Germinal center (tissue), 1 donor: ENCODE measurements around the gene MLLT10.
A peak's percentile ranks its signal among the peaks of the same experiment; 100 is the strongest.

Source experiments
- DNase-seq: peaks from one replicate; pipeline ENCODE4 v3.0.0; 2012; ENCODE audit warnings: mixed read lengths, low spot score

The MLLT10 gene

DNA sequence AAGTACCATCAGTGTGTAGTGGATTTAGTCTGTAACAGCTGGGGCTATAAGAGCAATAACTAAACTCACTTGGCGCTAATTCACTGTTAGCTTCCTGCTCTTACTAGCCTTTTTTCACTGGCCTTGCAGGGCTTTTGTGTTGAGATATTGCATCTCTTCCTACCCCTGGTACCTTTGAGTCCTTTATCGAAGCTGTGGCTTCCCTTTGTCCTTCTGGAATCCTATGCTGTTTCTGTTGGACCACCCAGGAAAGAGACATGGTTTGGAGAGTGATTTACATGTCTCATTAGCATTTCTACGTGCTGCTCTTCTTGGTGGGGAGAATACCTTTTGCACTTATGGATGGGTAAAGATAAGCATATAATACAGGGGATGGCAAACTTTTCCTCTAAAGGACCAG, 103.8 kb downstream of the MLLT10 start:
- no peak for DNase-seq

DNA sequence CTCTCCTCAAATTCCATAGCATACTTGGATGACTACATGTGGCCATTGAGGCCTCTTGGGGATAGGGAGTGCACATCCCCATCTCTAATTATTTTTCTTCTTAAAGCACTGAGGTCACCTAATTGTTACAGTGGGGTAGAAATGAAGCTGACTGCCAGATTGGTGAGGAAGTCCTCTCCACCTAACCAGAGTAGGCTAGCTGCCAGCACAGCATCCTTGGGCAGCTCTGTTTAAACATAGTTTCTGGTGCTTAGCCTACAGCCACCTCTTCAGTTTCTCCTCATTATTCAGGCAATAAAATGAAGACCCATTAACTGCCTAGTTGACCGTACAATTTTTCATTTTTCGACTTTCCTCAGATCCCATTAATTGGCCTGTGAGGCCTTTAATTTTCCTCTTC, 104.6 kb downstream of the MLLT10 start:
- no peak for DNase-seq

DNA sequence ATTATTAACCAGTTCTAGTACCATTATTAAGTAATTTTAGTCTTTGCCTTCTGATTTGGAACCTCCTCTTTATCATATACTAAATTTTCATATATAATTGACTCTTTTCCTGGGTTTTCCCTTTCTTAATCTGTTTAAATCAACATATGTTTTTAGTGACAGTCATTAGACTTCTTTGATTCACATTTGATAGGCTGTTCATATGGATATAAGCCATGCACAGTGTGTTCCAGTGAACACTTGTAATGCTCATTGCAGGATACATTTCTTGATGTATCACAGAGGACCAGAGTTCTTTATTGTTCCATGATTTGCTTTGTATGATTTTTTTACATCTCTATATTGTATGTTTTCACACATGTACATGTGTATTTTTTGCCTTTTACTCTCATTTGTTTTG, 114.0 kb downstream of the MLLT10 start:
- DNase-seq = no peak

DNA sequence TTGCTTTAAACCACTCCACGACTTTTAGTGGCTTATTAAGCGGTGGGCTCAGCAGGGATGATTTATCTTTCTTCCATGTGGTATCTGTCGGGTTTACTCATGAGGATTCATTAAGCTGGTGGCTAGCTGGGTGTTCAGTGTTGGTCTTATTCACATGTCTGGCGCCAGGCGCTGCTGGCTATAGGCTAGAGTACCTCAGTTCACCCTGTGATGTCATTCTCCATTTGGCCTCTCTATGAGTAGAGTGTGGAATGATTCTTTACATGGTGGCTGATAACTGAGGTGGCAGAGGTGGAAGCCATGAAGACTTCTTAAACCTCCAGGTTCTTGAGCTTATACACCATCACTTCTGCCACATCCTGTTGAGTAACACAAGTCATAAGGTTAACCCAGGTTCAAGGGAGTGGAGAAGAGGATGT, 115.4 kb downstream of the MLLT10 start:
- DNase-seq = no peak

DNA sequence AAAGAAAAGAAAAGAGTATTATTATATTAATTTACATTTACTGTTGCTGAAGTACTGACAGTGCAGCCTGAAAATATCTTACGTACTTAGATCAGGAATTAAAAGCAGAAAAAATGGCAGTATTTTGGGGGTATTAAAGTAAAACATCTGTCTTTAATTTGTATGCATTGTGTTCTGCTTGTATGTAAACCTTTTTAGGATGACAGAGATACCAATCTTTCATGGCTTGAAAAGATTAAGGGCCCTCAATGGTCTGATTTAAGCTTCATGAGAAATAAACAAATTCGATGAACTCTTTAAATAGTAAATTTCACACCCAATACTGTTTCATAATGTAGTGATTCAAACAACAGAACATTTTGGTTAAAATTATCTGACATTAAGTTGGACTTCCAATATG, 116.3 kb downstream of the MLLT10 start:
- no peak for DNase-seq

DNA sequence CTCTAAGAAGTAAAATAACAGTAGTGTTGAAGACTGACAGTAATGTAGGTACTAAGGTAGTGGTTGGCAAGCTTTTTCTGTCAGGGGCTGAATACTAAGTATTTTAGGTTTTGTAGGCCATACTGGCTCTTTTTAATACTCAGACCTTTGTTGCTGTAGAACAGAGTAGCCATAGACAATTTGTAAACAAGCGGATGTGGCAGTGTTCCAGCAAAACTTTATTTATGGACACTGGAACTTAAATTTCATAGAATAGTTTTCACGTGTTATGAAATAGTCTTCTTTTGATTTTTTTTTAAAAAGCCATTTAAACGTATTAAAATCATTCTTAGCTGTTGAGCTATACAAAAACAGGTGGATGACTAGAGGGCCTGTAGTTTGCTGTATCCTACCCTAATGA, 121.2 kb downstream of the MLLT10 start:
- DNase-seq = no peak

DNA sequence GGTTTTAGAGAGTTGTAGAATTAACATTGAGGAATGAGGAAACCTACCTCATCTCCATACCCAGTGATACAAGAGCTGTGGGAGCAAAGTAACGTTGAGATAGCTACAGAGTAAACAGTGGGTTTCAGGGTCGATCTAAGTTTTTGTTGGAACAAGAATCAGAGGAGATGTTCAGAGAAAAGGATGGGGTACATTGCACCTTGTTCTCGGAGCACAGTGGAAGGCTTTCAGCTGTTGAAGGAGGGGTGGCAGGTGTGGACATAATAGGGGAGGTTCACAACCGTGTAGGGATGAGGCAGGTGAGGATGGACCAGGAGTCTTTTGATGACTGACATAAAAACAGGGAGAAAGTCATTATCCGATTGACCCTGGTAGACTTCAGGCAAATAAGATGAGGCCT, 121.7 kb downstream of the MLLT10 start:
- no peak for DNase-seq

DNA sequence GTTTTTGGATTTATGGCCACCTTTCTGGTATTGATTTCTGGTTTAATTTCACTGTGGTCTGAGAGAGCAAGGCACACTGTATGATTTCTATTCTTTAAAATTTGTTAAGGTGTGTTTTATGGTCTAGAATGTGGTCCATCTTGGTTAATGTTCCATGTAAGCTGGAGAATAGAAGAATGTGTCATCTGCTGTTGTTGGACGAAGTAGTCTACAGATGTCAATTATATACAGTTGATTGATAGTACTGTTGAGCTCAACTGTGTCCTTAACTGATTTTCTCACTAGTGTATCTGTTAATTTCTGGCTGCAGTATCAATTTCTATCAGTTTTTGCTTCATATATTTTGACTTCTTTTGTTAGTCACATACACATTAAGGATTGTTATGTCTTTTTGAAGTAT, 127.1 kb downstream of the MLLT10 start:
- no peak for DNase-seq

DNA sequence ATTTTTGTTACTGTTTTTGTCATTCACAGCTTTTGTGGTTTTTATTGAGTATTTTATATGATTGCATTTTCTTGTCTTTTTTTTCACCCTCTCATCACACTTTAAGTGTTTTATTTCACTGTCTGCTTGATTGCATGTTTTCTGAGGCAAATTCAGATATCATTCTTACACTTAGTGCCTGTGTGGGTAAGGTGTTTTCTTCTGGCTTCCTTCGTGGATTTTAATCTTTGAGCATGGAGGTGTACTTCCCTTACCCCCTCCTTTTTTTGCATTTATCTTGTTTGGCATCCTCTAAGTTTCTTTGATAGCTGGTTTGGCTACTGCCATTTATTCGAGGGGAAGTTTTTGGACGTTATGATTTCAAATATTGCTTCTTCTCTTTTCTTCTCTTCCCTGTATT, 127.9 kb downstream of the MLLT10 start:
- DNase-seq = no peak

DNA sequence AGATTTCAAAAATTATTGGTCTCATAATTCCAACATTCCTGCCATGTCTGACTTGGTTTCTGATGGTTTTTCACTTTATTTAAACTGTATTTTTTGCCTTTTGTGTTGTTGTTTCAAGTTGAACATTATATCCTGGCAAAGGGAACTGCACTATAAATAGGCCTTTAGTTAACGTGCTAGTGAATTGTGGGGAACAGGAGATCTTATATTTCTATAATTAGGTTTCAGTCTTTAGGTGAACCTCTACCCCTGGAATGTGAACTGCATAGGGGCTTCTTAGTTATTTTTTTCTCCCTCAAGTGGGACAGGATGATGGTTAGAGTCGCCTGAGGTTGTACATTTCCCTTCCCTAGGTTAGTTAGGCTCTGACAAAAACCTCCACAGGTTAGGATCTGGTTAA, 128.6 kb downstream of the MLLT10 start:
- no peak for DNase-seq

DNA sequence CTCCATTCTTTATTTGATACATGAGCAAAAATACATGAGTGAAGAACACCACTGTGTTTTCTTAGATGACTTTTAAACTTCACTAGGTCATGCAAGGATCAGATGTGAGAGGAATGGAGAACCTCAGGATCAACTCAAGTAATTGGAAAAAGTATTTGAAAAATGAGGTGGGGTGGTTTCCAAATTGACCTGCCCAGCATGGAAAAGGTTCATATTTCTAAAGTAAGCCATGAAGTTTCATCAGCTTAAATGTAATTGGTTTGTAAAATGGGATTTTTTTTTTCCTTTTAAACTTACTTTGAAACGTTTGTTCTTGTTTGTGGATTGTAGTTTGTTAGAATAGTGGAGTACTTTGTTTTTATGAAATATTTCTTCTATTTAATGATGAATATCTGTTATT, 134.8 kb downstream of the MLLT10 start:
- no peak for DNase-seq

DNA sequence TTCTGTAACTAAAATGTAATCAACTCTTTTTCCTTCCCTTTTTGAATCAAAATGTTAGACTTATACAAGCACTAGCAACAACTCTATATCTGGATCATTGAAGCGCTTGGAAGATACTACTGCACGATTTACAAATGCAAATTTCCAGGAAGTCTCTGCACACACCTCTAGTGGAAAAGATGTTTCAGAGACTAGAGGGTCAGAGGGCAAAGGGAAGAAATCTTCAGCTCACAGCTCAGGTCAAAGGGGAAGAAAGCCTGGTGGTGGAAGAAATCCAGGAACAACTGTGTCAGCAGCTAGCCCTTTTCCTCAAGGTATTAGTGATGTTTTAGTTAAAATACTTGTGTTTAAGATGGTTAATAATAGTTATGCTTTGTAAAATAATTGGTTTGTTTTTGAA, 136.4 kb downstream of the MLLT10 start:
- no peak for DNase-seq

DNA sequence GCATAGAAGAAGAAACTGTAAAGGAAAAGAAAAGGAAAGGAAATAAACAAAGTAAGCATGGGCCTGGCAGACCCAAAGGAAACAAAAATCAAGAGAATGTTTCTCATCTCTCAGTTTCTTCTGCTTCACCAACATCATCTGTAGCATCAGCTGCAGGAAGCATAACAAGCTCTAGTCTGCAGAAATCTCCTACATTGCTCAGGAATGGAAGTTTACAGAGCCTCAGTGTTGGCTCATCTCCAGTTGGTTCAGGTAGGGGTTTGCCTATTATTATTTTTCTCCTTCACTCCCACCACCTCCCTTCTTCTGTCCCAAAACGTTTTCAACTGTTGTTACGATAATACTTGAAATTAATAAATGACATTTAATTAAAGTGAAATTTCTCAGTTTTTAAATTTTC, 139.6 kb downstream of the MLLT10 start:
- DNase-seq = no peak

DNA sequence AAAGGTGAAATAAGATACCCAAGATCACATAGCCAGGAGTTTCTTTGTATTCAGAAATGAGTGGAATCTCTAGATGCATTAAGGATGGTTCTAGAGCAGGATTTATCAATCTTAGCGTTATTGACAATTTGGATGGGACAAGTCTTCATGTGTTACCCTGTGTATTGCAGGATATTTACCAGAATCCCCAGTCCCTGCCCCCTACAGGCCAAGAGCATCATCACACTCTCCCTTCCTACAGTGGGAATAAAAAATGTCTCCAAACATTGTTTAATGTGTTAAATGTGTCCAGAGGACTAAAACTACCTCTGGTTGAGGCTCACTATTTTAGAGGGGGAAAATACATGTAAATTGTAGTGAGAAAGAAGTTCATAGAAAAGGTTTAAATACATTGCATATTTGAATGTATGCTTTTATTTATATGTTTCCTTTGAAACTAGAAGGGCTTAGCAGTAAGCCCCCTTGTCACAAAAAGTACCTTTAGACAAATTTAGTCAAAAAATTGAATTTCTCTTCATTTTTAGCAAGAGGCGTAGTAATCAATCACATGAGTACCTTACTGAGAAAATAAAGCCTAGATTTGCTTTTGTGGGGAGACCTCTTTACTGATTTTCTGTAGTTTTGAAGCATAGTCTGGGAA, 141.2 kb downstream of the MLLT10 start:
- DNase-seq = peak; percentile 29

DNA sequence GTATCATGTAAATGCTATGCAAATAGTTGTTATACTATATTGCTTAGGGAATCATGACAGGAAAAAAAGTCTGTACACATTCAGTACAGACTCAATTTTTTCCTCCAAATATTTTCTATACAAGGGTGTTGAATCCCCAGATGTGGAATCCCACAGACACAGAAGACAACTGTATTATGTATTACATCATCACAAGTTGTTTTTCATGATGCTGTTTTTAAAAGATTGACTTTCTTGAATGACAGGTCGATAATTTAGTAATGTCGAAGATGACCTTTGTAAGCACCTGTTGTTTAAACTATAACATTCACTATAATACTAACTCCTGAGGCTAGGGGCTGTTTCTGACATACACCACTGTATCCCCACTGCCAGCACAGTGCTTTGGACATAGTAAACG, 143.5 kb downstream of the MLLT10 start:
- no peak for DNase-seq

DNA sequence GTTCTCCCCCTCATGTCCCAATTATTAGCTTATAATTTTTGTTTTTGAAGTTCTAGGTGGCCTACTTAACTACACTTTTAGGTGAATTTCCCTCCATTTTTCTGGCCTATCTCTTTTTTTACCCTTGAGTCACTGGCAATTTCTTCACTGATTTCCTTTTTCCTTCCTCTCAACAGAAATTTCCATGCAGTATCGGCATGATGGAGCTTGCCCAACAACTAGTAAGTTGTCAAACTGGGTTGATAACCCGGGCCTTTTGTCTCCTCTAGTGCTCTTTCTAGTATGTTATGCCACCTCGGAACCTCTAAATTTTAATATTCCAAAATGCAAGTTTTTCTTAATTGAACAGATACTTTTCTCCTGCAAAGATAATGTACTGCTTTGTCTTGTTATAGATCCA, 147.1 kb downstream of the MLLT10 start:
- no peak for DNase-seq

DNA sequence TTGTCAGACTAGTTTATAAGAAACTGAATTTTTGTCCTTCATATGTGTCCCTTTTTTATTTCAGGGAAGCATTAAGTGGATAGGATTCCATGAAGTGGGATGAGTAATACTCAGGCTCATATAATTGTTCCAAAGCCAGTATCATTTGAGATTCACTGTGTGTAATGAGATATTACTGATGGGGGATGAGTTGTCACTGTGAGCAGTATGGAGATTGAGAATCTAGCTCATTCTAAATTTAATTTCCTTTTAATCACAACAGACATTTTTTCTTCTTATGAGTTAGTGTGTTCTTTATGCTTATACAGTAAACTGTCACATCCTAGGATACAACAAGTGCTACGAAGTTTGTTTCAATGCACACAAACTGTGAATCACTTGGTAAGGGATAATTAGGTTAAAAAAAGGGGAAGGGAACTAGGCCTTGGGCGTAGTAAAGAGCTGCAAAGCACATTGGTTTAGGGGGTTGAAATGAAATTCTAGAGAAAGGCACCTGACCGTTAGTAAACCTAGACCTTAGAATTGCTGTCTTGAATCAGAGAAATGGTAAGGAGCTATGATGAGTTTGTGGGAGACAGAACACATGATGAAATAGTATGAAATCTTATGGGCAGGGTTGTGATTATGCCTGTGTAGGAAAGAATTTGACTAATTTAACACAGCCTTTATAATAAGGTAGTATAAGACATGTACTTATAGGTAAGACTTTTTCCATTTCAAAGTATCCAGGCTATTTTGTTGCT, 153.4 kb downstream of the MLLT10 start:
- no peak for DNase-seq

DNA sequence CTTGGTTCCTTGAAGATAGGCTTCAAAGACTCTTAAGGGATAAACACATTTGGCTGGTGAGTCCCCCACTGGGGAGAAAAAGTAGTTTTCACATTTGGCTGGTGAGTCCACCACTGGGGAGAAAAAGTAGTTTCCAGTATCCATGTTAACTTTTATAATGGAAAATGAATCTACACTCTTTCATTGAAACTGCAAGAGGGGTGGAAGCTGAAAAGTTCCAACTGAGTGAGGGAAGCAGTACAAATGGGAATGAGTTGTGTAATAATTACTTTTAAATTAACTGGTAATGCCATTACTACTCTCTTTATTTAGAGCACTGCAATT, 153.9 kb downstream of the MLLT10 start:
- no peak for DNase-seq

DNA sequence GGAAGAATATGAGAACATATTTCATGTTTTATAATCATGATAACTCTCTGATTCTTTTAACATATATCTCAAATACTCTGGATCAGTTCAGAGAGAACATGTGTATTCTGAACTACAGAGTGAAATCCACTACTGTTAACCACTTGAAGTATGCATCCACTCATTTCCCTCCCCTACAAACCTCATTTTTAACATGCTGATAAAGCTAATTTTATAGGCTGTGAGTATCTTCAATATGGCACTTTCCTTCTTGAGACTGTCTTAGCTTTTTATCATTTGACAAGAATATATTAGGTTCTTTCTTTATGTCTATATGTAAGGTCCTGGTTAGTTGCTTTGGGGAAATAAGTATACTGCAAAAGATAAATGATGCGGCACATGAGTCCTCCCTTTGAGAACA, 154.8 kb downstream of the MLLT10 start:
- no peak for DNase-seq

DNA sequence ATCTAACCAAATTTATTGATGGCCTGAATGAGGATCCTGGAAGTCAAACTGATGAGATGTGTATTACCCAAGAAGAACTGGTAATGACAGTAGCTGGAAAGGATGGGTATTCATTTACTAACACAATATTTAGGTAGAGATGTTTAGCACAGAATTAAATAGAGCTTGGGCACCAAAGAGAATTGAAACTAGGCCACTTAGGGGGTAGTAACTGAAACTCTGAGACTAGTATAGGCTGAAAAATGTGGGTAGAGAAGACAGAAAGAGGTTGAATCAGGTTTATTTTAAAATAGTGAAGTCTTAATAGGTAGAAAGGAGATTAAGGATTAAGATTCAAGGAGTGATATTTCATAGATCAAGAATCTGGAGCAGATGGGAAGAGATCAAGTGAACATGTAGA, 155.8 kb downstream of the MLLT10 start:
- DNase-seq = no peak

DNA sequence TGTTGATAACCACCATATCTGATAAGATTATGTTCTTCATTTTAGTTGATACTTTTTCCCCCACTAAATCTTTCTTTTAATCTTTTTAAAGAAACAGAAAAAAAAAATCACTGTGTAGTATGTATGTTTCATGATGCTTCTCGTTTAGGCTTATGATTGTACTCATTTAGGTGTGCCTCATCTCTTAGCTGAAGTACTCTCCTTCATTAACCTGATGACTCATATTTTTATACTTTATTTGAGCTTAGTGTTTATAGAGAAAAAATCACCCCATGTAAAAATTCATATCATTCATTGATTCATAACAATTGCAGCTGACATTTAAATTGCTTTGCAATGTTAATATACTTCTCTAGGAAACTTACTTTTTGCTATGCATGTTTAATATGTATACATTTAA, 158.9 kb downstream of the MLLT10 start:
- no peak for DNase-seq

DNA sequence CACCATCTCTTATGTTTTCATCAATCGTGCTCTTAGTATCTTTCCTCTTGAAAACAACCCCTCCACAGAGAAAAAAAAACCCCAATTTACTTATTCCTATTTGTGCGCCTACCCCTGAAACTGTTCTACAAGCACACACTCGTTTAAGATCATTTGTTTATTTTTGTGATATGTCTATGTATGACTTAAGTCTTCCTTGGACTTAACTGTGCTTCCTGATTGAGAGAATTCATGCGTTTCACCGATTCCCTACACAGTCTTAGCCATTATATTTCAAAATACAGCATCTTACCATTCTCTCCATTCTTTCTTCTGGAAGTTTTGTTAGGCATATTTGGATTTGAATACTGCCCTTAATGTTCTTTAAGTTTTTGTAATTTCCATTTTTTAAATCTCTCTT, 159.4 kb downstream of the MLLT10 start:
- no peak for DNase-seq

DNA sequence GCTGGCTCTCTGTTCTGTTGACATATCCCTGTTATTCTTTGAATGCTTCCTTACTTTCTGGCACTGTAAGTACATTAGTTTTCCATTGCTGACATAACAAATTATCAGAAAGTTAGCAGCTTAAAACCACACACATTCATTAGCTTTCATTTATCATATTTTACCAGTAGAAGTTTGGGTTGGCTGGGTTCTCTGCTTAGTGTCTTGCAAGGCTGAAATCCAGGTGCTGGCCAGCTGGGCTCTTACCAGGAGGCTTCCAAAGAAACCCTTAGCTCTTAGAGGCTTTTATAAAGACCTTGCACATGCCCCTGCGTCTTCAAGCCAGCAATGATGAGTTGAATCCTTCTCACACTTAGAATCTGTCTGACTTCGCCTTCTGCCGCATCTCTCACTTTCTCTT, 160.6 kb downstream of the MLLT10 start:
- no peak for DNase-seq

DNA sequence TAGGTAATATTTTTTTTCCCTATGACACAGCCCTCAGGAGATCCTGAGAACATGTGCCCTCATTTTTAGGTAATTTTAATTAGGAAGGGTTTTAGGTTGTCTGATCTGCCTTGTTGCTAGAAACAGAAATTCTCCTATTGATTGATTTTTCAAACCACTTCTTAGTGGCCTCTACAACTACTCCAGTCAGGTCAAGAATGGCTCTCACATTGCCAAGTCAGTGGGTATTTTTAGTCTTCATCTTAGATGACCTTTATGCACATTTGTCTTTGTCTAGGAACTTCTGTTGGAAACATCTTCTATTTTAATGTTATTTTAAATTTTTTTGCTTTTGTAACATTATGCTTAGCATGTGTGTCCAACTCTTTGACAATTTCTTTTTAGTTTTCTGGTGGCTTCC, 162.3 kb downstream of the MLLT10 start:
- DNase-seq = no peak
